GM12801 (cell line): ENCODE results near the gene LSM12.

Source experiments
- TF ChIP-seq, protein P1 (sequence below): IDR thresholded peaks from one replicate; pipeline ENCODE4 v1.5.1; 2011; ENCODE audit warnings: control low read depth; ENCODE audit not compliant: insufficient read length; ENCODE audit errors: extremely low read depth

LSM12 gene

DNA sequence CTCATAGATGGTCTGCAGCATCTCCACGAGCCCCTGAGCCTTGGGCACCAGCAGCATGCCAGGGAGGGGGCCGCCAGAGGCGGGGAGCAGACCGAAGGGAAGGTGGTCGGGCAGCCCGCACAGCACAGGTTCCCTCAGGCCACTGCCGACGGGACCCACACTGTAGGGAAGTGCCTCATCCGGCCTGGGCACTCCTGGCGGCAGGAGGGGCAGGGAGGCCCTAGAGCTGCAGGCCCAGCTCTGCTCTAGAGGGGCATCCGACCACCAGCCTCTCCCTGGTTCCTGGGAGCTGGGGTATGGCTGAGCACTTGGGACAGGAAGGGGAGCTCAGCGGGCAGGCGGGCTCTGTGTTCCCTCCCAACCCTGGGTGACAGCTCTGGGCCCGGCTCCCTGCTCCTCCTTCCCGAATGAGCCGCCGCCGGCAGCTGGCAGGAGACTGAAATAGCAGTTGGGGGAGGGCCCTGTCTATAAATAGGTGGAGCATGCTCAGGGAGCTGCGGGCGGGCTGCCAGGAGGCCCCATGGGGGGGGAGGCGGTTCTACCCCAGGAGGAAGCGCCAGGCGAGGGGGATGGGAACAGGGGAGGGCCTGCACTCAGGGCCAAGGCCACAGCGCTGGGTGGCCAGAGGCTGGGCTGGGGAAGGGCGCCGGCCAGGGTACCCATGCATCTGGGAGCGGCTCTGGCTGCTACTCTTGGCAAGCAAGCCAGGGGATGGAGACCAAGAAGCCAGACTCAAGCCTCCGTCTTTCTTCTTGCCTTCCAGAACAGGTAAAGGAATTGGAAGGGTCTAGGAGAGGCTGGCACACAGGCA, 44.6 kb upstream of the LSM12 start:
- TF ChIP-seq, protein P1, sequence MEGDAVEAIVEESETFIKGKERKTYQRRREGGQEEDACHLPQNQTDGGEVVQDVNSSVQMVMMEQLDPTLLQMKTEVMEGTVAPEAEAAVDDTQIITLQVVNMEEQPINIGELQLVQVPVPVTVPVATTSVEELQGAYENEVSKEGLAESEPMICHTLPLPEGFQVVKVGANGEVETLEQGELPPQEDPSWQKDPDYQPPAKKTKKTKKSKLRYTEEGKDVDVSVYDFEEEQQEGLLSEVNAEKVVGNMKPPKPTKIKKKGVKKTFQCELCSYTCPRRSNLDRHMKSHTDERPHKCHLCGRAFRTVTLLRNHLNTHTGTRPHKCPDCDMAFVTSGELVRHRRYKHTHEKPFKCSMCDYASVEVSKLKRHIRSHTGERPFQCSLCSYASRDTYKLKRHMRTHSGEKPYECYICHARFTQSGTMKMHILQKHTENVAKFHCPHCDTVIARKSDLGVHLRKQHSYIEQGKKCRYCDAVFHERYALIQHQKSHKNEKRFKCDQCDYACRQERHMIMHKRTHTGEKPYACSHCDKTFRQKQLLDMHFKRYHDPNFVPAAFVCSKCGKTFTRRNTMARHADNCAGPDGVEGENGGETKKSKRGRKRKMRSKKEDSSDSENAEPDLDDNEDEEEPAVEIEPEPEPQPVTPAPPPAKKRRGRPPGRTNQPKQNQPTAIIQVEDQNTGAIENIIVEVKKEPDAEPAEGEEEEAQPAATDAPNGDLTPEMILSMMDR: no peak

DNA sequence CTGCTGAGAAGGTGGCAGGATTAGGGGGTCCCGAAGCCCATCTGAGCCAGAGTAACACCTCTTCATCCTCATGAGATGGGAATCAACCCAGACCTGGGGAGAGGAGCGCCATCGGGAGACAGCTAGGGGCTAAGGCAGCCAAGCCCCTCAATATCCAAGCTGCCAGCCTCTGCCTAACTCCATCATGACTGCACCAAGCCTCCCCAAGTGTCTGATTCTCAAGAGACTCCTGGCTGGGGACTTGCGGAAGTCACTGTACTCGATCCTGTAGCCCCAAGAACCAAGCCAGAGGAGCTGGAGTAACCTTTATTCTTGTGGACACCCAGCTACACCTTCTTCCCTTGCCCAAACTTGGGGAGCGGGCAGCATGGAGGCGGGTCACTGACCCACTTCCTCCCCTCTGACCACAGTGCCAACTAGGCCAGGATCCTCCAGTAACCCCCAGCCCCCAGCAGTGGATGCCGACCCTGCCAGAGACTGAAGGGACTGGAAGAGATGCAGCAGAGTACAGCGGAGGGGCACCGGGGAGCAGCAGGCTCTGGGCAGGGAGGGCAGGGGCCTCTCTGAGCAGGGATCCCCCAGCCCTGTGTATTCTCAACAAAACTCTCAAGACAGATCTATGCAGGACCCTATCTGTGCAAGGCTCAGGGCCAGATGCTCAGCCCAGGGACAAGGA, 43.7 kb upstream of the LSM12 start:
- TF ChIP-seq, protein P1: no peak

GRCh38 chr17:44109312-44109630, 42.8 kb upstream of the LSM12 start:
- TF ChIP-seq, protein P1: no peak

DNA sequence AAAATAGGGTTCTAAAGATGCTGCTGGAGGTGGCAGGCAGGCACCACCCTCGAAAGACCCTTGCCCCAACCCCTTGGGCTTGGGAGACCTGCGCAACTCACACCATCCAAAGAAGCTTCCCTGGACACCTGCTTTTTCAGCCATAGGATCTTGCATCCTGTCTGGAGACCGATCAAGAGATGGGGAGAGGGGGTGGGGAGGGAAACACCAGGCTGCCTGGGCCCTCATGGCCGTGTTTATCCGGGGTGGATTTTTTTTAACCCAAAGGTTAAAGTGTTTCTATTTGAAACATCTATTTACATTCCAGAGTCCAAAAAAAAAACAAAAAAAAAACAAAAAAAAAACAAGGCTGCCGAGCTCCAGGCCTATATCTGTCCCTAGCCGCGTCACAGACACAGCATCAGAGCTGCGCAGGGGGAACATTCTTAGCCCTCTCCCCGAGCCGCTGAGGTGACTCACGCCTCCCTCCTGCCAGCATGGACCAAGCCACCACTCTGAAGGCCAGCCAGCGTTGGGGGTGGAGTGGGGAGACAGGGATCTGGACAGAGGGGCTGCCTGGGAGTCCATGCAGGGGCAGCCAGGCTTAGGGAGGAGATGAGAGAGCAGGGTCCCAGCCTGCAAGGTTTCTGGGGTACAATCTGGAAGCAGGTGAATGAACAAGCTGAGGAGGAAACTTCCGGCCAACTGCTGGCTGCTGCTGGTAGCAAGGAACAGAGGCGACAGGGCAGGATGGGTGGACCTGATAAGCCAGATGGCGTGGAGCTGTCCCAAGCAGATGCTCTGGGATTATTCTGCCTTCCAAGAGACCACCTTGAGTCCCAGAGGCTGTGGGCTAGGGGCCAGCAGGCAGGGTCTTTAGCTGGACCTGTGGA, 42.2 kb upstream of the LSM12 start:
- TF ChIP-seq, protein P1: no peak

- TF ChIP-seq, protein P1: no peak
These were observed 40.3 kb upstream of the LSM12 start for GRCh38 chr17:44106801-44107200.

- TF ChIP-seq, protein P1: no peak
These were observed 39.5 kb upstream of the LSM12 start for GRCh38 chr17:44105941-44106340.

DNA sequence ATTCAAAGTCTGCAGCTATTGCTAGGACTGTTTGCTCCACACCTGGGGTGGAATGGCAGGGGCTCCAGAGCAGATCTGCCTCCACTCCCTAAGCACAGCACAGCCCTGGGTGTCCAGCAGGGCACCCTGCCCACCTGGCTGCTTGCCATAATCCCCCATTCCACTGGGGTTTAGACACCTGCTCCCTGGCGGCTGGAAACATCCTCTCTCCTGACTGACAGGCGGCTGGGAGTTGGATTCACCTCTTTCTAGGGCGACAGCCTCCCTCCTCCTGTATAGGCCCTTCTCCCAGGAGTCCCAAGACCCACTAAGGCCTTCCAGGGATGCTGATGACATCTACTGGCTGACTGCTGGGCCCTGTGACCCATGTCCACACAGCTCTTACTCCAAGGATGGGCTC, 39.0 kb upstream of the LSM12 start:
- TF ChIP-seq, protein P1: no peak
